Stimulated activated naive CD4-positive, alpha-beta T cell (primary cell): ENCODE data around the gene OSBPL2.

Experiments used
- DNase-seq, 6 experiments: peaks; one replicate each; lab custom pipeline; 2025; lab: John Stamatoyannopoulos, UW

The OSBPL2 gene

GRCh38 chr20:62344782-62345181, 106.5 kb downstream of the OSBPL2 start:
- no peak for DNase-seq
